B cell (primary cell): Measurements from ENCODE around the gene KIRREL3.

Source experiments
- CTCF ChIP-seq: fragments of 200-600 bp; IDR thresholded peaks from one replicate; pipeline ENCODE4 v1.8.0; 2022; ENCODE audit warnings: antibody characterized with exemption, mild to moderate bottlenecking
- EZH2 ChIP-seq: IDR thresholded peaks from 2 replicates; pipeline ENCODE4 v1.6.1; 2012; ENCODE audit warnings: borderline replicate concordance, low read depth, mild to moderate bottlenecking, moderate library complexity, low read length; ENCODE audit not compliant: insufficient read depth, poor library complexity, severe bottlenecking

GRCh38 chr11:126423154-126423553, 577.4 kb downstream of the KIRREL3 start:
- no peak for TF ChIP-seq CTCF
- TF ChIP-seq EZH2, result no peak
